ENCODE data around the gene TRIM28. TPM values are rescaled to one million over a fixed set of nuclear protein-coding genes. Genes with fewer than 3 reads are reported as not detected.

TRIM28 gene
- polyA plus RNA-seq, 3 donors, result 16.2 to 234 (median 35.0) TPM

GRCh38 chr19:58509731-58510083, 34.2 kb upstream of the TRIM28 start:
- intact Hi-C loops (cut with micrococcal nuclease), result no loop called here
- no peak overlapping the region for H2AFZ ChIP-seq (ENCODE audit: insufficient read depth, low read depth, low read length, poor library complexity, severe bottlenecking)
- TF ChIP-seq CTCF (IDR thresholded peaks at IDR 0.05), result no peak
- no peaks in the 10 kb centered on the region for H3K27me3 ChIP-seq (ENCODE audit: control insufficient read depth in 2 of 2, insufficient read depth in 2 of 2, low read length in 2 of 2)
- peaks cover 16 to 26% of the 10 kb centered on the region in 2 donors for H3K9me3 ChIP-seq (replicated peaks in 1 of 2; ENCODE audit: control insufficient read depth in 1 of 2, insufficient read depth in 1 of 2, low read length in 2 of 2)
- Mint-ChIP-seq H3K4me3 (no peak overlapping the region), H3K27ac (peak overlapping the region in 2 of 7 donors; percentile 16 to 18), H3K9me3 (peaks cover 9 to 34% (median 25%) of the 10 kb centered on the region in 7 donors), H3K36me3 (peaks cover 0 to 9% of the 10 kb centered on the region in 2 donors), H3K27me3 (ENCODE audit: low read depth in 3 of 3) (peaks cover 0 to 2% (median 2%) of the 10 kb centered on the region in 3 donors), H3K4me1 (peaks cover 8% of the 10 kb centered on the region)
- H3K4me3 ChIP-seq (replicated peaks in 1 of 3; ENCODE audit: low read depth in 2 of 3, low read length in 3 of 3), result no peak overlapping the region
- H3K79me2 ChIP-seq (ENCODE audit: insufficient read depth, low read length), result peaks cover 5% of the 10 kb centered on the region
- no peak overlapping the region for H3K9ac ChIP-seq (ENCODE audit: insufficient read depth, low read length, poor library complexity, severe bottlenecking)
- H4K20me1 ChIP-seq (ENCODE audit: insufficient read depth, low read length), result peaks cover 5% of the 10 kb centered on the region
- H3K27ac ChIP-seq (ENCODE audit: low read depth in 1 of 2, low read length in 2 of 2), result no peak overlapping the region
- DNase-seq, result no peak
- H3K4me2 ChIP-seq (replicated peaks; ENCODE audit: extremely low read depth, low read length, poor library complexity, severe bottlenecking), result no peak overlapping the region
- no peaks in the 10 kb centered on the region for H3K36me3 ChIP-seq (replicated peaks in 1 of 2; ENCODE audit: control insufficient read depth in 1 of 2, insufficient read depth in 2 of 2, low read length in 2 of 2)
- WGBS (ENCODE audit: insufficient coverage), result 92% methylated on average over 11 of the region's 11 CpGs
- H3K4me1 ChIP-seq (ENCODE audit: control insufficient read depth in 1 of 2, insufficient read depth in 2 of 2, low read length in 2 of 2), result peaks cover 9 to 12% of the 10 kb centered on the region in 2 donors

- Histone ChIP-seq H3K9ac (ENCODE audit: insufficient read depth, low read length, poor library complexity, severe bottlenecking) (no peak overlapping the region), H3K36me3 (replicated peaks in 1 of 2; ENCODE audit: control insufficient read depth in 1 of 2, insufficient read depth in 2 of 2, low read length in 2 of 2) (no peaks in the 10 kb centered on the region), H3K27me3 (ENCODE audit: control insufficient read depth in 2 of 2, insufficient read depth in 2 of 2, low read length in 2 of 2) (no peaks in the 10 kb centered on the region), H2AFZ (ENCODE audit: insufficient read depth, low read depth, low read length, poor library complexity, severe bottlenecking) (no peak overlapping the region), H3K4me1 (ENCODE audit: control insufficient read depth in 1 of 2, insufficient read depth in 2 of 2, low read length in 2 of 2) (peaks cover 10 to 15% of the 10 kb centered on the region in 2 donors), H3K4me2 (replicated peaks; ENCODE audit: extremely low read depth, low read length, poor library complexity, severe bottlenecking) (no peak overlapping the region), H3K9me3 (replicated peaks in 1 of 2; ENCODE audit: control insufficient read depth in 1 of 2, insufficient read depth in 1 of 2, low read length in 2 of 2) (peaks cover 16 to 26% of the 10 kb centered on the region in 2 donors), H3K4me3 (replicated peaks in 1 of 3; ENCODE audit: low read depth in 2 of 3, low read length in 3 of 3) (no peak overlapping the region), H4K20me1 (ENCODE audit: insufficient read depth, low read length) (peaks cover 7% of the 10 kb centered on the region), H3K27ac (ENCODE audit: low read depth in 1 of 2, low read length in 2 of 2) (no peak overlapping the region), H3K79me2 (ENCODE audit: insufficient read depth, low read length) (peaks cover 6% of the 10 kb centered on the region)
- Mint-ChIP-seq H3K27ac (peak overlapping the region in 1 of 7 donors; percentile 73), H3K4me3 (no peak overlapping the region), H3K9me3 (peaks cover 9 to 32% (median 25%) of the 10 kb centered on the region in 7 donors), H3K4me1 (peaks cover 13% of the 10 kb centered on the region), H3K36me3 (peaks cover under 1 to 11% of the 10 kb centered on the region in 2 donors), H3K27me3 (ENCODE audit: low read depth in 3 of 3) (peaks cover 0 to 2% (median 2%) of the 10 kb centered on the region in 3 donors)
- intact Hi-C loops (cut with micrococcal nuclease), result no loop called here
- WGBS (ENCODE audit: insufficient coverage), result 100% methylated on average over 1 of the region's 8 CpGs
- TF ChIP-seq CTCF (IDR thresholded peaks at IDR 0.05), result no peak
- DNase-seq, result no peak
These were observed 33.6 kb upstream of the TRIM28 start for GRCh38 chr19:58510084-58510862.
